Measurements from ENCODE around the gene PUM1. TPM values are rescaled to one million over a fixed set of nuclear protein-coding genes. Genes with fewer than 3 reads are reported as not detected.
A peak's percentile ranks its signal among the peaks of the same experiment; 100 is the strongest.

The PUM1 gene
- total RNA-seq, 2 donors from 2014 or later, result 207 to 210 TPM

DNA sequence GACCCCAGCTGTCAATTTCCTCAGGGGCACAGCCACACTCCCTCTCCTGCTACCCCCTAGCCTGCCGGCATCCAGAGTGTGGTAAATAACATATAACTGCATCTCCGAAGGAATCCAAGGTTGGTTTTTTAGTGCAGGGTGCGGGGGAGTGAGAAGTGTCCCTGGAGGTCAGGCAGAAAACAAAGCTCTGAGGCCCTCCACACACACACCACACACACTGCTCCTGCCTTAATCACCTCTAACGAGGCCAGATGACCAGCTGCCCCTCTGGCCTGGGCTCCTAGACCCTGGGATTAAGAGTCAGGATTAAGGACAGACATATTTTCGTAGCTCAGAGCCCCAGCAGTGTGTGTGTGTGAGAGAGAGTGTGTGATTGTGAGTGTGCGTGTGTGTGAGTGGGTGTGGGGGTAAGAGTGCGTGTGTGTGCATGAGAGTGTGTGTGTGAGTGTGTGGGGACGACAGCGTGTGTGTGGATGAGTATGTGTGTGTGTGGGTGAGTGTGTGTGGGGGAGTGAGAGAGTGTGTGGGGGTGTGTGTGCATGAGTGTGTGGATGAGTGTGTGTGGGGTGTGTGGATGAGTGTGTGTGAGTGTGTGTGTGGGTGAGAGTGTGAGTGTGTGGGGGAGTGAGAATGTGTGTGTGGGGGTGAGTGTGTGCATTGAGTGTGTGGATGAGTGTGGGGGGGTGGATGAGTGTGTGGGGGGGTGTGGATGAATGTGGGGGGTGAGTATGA is 171.6 kb downstream of the PUM1 start:
- DNase-seq, result no peak
- Histone ChIP-seq H3K27ac (ENCODE audit: low read depth, low read length) (no peak overlapping the region), H3K27me3 (ENCODE audit: control insufficient read depth, insufficient read depth, low read length, poor library complexity, severe bottlenecking) (no peaks in the 10 kb centered on the region), H3K4me1 (ENCODE audit: control insufficient read depth, insufficient read depth, low read length) (peaks cover 3% of the 10 kb centered on the region), H3K9me3 (ENCODE audit: control insufficient read depth, low read length) (no peaks in the 10 kb centered on the region), H3K4me3 (ENCODE audit: low read length) (no peak overlapping the region), H3K9ac (ENCODE audit: extremely low read depth, low read length, poor library complexity, severe bottlenecking) (no peak overlapping the region), H3K36me3 (ENCODE audit: control insufficient read depth, insufficient read depth, low read length) (no peaks in the 10 kb centered on the region)
- H3K27ac Mint-ChIP-seq, result no peak overlapping the region
- peaks cover 2% of the 10 kb centered on the region for H3K36me3 Mint-ChIP-seq (ENCODE audit: low read depth)
- H3K9me3 Mint-ChIP-seq, result no peaks in the 10 kb centered on the region
- WGBS, 2 experiments (ENCODE audit: insufficient coverage in 1 of 2, insufficient read length in 1 of 2), result 87 to 100% methylated on average over 2 to 9 of the region's 9 CpGs
- H3K4me1 Mint-ChIP-seq, result peaks cover 34% of the 10 kb centered on the region
- H3K4me3 Mint-ChIP-seq, result no peak overlapping the region
- TF ChIP-seq, protein P1, sequence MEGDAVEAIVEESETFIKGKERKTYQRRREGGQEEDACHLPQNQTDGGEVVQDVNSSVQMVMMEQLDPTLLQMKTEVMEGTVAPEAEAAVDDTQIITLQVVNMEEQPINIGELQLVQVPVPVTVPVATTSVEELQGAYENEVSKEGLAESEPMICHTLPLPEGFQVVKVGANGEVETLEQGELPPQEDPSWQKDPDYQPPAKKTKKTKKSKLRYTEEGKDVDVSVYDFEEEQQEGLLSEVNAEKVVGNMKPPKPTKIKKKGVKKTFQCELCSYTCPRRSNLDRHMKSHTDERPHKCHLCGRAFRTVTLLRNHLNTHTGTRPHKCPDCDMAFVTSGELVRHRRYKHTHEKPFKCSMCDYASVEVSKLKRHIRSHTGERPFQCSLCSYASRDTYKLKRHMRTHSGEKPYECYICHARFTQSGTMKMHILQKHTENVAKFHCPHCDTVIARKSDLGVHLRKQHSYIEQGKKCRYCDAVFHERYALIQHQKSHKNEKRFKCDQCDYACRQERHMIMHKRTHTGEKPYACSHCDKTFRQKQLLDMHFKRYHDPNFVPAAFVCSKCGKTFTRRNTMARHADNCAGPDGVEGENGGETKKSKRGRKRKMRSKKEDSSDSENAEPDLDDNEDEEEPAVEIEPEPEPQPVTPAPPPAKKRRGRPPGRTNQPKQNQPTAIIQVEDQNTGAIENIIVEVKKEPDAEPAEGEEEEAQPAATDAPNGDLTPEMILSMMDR (conservative IDR thresholded peaks at IDR 0.05), result no peak
- H3K27me3 Mint-ChIP-seq (ENCODE audit: insufficient read depth), result no peaks in the 10 kb centered on the region

DNA sequence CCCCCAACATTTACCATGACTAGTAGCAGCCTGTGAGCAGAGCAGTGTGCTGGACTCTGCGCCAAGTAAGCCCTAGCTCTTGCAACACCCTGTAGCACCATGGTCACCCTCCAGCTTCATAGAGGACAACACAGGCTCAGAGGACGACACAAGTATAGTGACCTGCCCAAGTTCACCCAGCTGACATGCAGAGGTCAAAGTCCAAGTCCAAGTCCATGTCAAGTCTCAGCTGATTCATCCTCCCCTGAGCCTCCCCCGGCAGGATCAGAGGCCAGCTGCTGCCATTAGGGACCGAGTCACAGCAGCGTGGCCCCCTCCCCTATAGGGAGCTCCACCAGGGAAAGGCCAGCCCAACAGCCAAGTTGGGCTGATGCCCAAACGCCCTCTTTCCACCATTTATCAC is 172.8 kb downstream of the PUM1 start:
- WGBS, 2 experiments (ENCODE audit: insufficient coverage in 1 of 2, insufficient read length in 1 of 2), result 91 to 93% methylated on average over 4 to 6 of the region's 6 CpGs
- H3K4me1 ChIP-seq (ENCODE audit: control insufficient read depth, insufficient read depth, low read length), result peaks cover 7% of the 10 kb centered on the region
- no peaks in the 10 kb centered on the region for H3K27me3 ChIP-seq (ENCODE audit: control insufficient read depth, insufficient read depth, low read length, poor library complexity, severe bottlenecking)
- H3K9ac ChIP-seq (ENCODE audit: extremely low read depth, low read length, poor library complexity, severe bottlenecking), result no peak overlapping the region
- Mint-ChIP-seq H3K4me1 (peaks cover 34% of the 10 kb centered on the region), H3K27ac (peak overlapping the region; percentile 58), H3K9me3 (no peaks in the 10 kb centered on the region), H3K4me3 (no peak overlapping the region), H3K27me3 (ENCODE audit: insufficient read depth) (no peaks in the 10 kb centered on the region), H3K36me3 (ENCODE audit: low read depth) (peaks cover 2% of the 10 kb centered on the region)
- DNase-seq, result no peak
- TF ChIP-seq, protein P1 (conservative IDR thresholded peaks at IDR 0.05), result no peak
- H3K36me3 ChIP-seq (ENCODE audit: control insufficient read depth, insufficient read depth, low read length), result no peaks in the 10 kb centered on the region
- H3K9me3 ChIP-seq (ENCODE audit: control insufficient read depth, low read length), result no peaks in the 10 kb centered on the region
- H3K27ac ChIP-seq (ENCODE audit: low read depth, low read length), result no peak overlapping the region
- H3K4me3 ChIP-seq (ENCODE audit: low read length), result no peak overlapping the region

DNA sequence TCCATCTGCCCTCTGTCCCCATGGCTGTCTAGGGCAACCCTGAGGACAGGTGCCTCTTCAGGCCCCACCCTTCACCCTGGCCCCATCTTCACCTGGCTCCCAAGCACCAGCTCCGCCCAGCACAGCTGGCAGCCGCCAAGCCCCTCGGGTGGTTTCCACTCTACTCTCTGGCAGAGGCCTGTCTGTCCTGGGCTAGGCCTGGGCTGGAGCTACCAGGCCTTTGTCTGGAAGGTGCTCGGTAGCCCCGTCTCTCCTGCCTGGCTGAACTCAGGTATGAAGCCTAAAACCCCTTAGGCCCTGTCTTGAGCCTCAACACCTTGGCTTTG is 174.3 kb downstream of the PUM1 start:
- Histone ChIP-seq H3K9ac (ENCODE audit: extremely low read depth, low read length, poor library complexity, severe bottlenecking) (no peak overlapping the region), H3K27ac (ENCODE audit: low read depth, low read length) (no peak overlapping the region), H3K36me3 (ENCODE audit: control insufficient read depth, insufficient read depth, low read length) (no peaks in the 10 kb centered on the region), H3K9me3 (ENCODE audit: control insufficient read depth, low read length) (no peaks in the 10 kb centered on the region), H3K27me3 (ENCODE audit: control insufficient read depth, insufficient read depth, low read length, poor library complexity, severe bottlenecking) (no peaks in the 10 kb centered on the region), H3K4me3 (ENCODE audit: low read length) (no peak overlapping the region), H3K4me1 (ENCODE audit: control insufficient read depth, insufficient read depth, low read length) (peaks cover 7% of the 10 kb centered on the region)
- TF ChIP-seq, protein P1 (conservative IDR thresholded peaks at IDR 0.05), result no peak
- Mint-ChIP-seq H3K27ac (no peak overlapping the region), H3K4me3 (no peak overlapping the region), H3K27me3 (ENCODE audit: insufficient read depth) (no peaks in the 10 kb centered on the region), H3K9me3 (no peaks in the 10 kb centered on the region), H3K36me3 (ENCODE audit: low read depth) (peaks cover 4% of the 10 kb centered on the region), H3K4me1 (peaks cover 30% of the 10 kb centered on the region)
- no peak for DNase-seq
- 86 to 89% methylated on average over 5 of the region's 5 CpGs for WGBS, 2 experiments (ENCODE audit: insufficient coverage in 1 of 2, insufficient read length in 1 of 2)
